ENCODE data around the gene PUM1.

- TF ChIP-seq NFYB (IDR thresholded peaks at IDR 0.05; ENCODE audit: insufficient read depth, low read depth, low read length) (no peak), PBX3 (IDR thresholded peaks at IDR 0.05; ENCODE audit: insufficient replicate concordance, low read depth, low read length) (no peak), ZNF274 (IDR thresholded peaks at IDR 0.05; ENCODE audit: insufficient read depth, insufficient read length) (no peak), JUNB (IDR thresholded peaks at IDR 0.05) (no peak), SPI1 (IDR thresholded peaks at IDR 0.05; ENCODE audit: borderline replicate concordance, insufficient read depth, low read depth, low read length) (no peak), CTCF (IDR thresholded peaks at IDR 0.05 in 2 of 3, conservative IDR thresholded peaks at IDR 0.05 in 1 of 3; ENCODE audit: control insufficient read depth in 2 of 3, extremely low read depth in 1 of 3, insufficient read depth in 1 of 3, low read depth in 3 of 3, low read length in 3 of 3) (no peak), SP1 (IDR thresholded peaks at IDR 0.05; ENCODE audit: low read depth, low read length) (no peak), CREM (IDR thresholded peaks at IDR 0.05; ENCODE audit: low read depth) (no peak)
Measured at GRCh38 chr1:30948278-30948677, 117.2 kb downstream of the PUM1 start.

All from GM12878 (cell line).